HEK293T (cell line): ENCODE results near the gene GABPB1.

ENCODE experiments used
- ARNT ChIP-seq: fragments of 450-650 bp; IDR thresholded peaks from 2 replicates; pipeline ENCODE4 v1.6.1; 2017; ENCODE audit warnings: mild to moderate bottlenecking
- BHLHE40 ChIP-seq: fragments of 450-650 bp; IDR thresholded peaks from 2 replicates; pipeline ENCODE4 v1.6.1; 2016; ENCODE audit warnings: mild to moderate bottlenecking, moderate library complexity, borderline replicate concordance
- ELF4 ChIP-seq: fragments of 450-650 bp; IDR thresholded peaks from 2 replicates; pipeline ENCODE4 v1.6.1; 2017; ENCODE audit warnings: antibody characterized with exemption
- FOXA1 ChIP-seq: fragments of 450-650 bp; IDR thresholded peaks from 2 replicates; pipeline ENCODE4 v1.6.1; 2016; ENCODE audit warnings: mild to moderate bottlenecking
- FOXK2 ChIP-seq: fragments of 450-650 bp; IDR thresholded peaks from 2 replicates; pipeline ENCODE4 v1.6.1; 2016; ENCODE audit warnings: mild to moderate bottlenecking
- LEF1 ChIP-seq: fragments of 450-650 bp; IDR thresholded peaks from 2 replicates; pipeline ENCODE4 v1.6.1; 2017; ENCODE audit warnings: mild to moderate bottlenecking, borderline replicate concordance
- NFRKB ChIP-seq: fragments of 450-650 bp; IDR thresholded peaks from 2 replicates; pipeline ENCODE4 v1.6.1; 2016; ENCODE audit warnings: mild to moderate bottlenecking, moderate library complexity
- SP1 ChIP-seq: fragments of 450-650 bp; IDR thresholded peaks from 2 replicates; pipeline ENCODE4 v1.6.1; 2017
- SUZ12 ChIP-seq: fragments of 450-650 bp; IDR thresholded peaks from 2 replicates; pipeline ENCODE4 v1.6.1; 2016; ENCODE audit warnings: mild to moderate bottlenecking

DNA sequence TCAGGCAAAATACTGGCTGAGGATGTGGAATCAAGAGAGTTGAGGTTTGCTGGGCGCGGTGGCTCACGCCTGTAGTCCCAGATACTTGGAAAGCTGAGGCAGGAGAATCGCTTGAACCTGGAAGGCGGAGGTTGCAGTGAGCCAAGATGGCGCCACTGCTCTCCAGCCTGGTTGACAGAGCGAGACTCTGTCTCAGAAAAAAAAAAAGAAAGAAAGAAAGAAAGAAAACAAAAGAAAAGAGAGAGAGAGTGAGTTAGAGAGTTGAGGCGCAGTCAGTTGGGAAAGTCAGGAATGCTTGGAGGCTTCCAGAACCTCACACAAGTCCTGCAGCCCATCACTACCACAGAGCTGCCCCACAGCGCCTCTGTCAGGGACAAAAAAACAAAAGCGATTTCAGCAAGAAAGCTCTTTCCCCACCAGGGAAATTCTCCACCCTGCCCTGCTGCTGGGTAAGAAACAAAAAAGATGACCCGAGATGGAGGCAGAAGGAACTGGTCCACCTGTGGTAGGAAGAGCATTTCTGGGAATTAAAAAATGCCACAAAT, 103.3 kb downstream of the GABPB1 start:
- no peak for TF ChIP-seq SP1
- no peak for TF ChIP-seq LEF1
- TF ChIP-seq ELF4 = no peak
- TF ChIP-seq ARNT = no peak
- TF ChIP-seq NFRKB = no peak
- TF ChIP-seq SUZ12 = no peak
- no peak for TF ChIP-seq FOXK2
- no peak for TF ChIP-seq BHLHE40
- TF ChIP-seq FOXA1 = no peak
